HFFc6 (cell line): Measurements from ENCODE around the gene HIVEP2. TPM values are rescaled to one million over a fixed set of nuclear protein-coding genes. Genes with fewer than 3 reads are reported as not detected.

Experiments used
- DNase-seq: peaks from one replicate; pipeline ENCODE4 v3.0.0-alpha.2; 2018
- H3K27ac Mint-ChIP-seq: 2 replicates; pipeline ENCODE4 v1.8.0; 2020; ENCODE audit warnings: mild to moderate bottlenecking, mixed read lengths
- H3K27me3 Mint-ChIP-seq: 2 replicates; pipeline ENCODE4 v1.8.0; 2021; ENCODE audit warnings: mild to moderate bottlenecking, moderate library complexity, mixed read lengths; ENCODE audit not compliant: insufficient read depth
- H3K36me3 Mint-ChIP-seq: 2 replicates; pipeline ENCODE4 v1.8.0; 2021; ENCODE audit warnings: low read depth, mixed read lengths
- H3K4me1 Mint-ChIP-seq: 2 replicates; pipeline ENCODE4 v1.8.0; 2020; ENCODE audit warnings: low read depth, mixed read lengths
- H3K4me3 Mint-ChIP-seq: 2 replicates; pipeline ENCODE4 v1.8.0; 2020; ENCODE audit warnings: mild to moderate bottlenecking, moderate library complexity, mixed read lengths
- H3K9me3 Mint-ChIP-seq: 2 replicates; pipeline ENCODE4 v1.8.0; 2020; ENCODE audit warnings: mild to moderate bottlenecking, mixed read lengths
- total RNA-seq, 6 experiments: library from RNA; stranded (reverse); fragmentation: NEBNext Ultra II Directional; extraction: Animal tissue kit (Norgen Biotek cat#: 25700); gene quantifications; 2 replicates in 1 of 6; 3 replicates in 5 of 6; pipeline ENCODE4 v1.2.3, GENCODE V29; 2021
- TF ChIP-seq, protein P1 (sequence below): fragments of 200-600 bp; sonication (generic); IDR thresholded peaks from 2 replicates; pipeline ENCODE4 v1.5.0; 2021; ENCODE audit warnings: antibody characterized with exemption, mild to moderate bottlenecking

HIVEP2 gene
- total RNA-seq, 6 experiments from 2014 or later = 14.0 to 19.5 (median 17.1) TPM

DNA sequence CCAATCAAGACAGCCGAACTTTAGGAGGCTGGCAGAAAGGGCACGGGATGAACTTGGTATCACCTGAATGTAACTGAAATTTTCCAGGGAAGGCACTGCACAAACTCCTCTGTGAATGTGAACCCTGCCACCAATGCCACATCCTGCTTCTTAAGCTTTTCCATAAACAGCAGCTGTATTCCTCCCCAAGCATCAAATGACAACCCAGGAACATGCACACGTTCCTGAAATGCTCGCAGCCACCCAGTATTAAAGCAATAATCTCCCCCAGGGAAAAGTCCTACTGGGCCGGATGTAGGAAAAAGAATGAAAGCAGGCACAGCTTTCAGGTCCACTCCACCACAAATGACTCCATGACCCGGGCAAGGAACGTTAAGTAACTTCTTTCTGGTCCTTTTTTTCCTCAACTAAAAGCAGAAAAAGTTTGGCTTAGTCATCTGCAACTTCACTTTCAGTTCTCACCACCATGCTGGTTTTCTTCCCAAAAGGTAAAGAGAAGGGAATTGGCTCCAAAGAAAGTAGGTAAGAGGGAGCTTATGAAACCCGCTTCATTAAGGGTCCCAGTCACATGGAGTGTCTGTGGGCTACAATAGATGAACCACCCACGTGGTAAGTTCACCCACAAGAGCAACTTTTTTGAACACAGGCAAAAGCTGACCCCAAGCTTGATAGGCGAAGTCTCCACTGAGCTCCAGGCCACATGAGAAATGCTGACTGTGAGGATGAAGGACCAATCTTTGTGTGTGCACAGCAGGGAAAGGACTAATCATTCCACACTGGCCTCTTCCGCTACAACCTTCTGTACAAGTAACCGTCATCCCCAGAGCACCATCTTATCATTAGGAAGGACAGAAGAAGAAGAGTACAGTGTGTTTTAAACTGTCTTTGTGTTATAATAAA is 90.1 kb downstream of the HIVEP2 start:
- no peak overlapping the region for H3K4me3 Mint-ChIP-seq
- H3K27ac Mint-ChIP-seq = no peak overlapping the region
- H3K27me3 Mint-ChIP-seq = no peaks in the 10 kb centered on the region
- TF ChIP-seq, protein P1, sequence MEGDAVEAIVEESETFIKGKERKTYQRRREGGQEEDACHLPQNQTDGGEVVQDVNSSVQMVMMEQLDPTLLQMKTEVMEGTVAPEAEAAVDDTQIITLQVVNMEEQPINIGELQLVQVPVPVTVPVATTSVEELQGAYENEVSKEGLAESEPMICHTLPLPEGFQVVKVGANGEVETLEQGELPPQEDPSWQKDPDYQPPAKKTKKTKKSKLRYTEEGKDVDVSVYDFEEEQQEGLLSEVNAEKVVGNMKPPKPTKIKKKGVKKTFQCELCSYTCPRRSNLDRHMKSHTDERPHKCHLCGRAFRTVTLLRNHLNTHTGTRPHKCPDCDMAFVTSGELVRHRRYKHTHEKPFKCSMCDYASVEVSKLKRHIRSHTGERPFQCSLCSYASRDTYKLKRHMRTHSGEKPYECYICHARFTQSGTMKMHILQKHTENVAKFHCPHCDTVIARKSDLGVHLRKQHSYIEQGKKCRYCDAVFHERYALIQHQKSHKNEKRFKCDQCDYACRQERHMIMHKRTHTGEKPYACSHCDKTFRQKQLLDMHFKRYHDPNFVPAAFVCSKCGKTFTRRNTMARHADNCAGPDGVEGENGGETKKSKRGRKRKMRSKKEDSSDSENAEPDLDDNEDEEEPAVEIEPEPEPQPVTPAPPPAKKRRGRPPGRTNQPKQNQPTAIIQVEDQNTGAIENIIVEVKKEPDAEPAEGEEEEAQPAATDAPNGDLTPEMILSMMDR = no peak
- 0 out of 2 replicates have a peak, but pooled peaks cover 4% of the 10 kb centered on the region for H3K36me3 Mint-ChIP-seq
- no peaks in the 10 kb centered on the region for H3K9me3 Mint-ChIP-seq
- peaks cover 69% of the 10 kb centered on the region for H3K4me1 Mint-ChIP-seq
- no peak for DNase-seq

DNA sequence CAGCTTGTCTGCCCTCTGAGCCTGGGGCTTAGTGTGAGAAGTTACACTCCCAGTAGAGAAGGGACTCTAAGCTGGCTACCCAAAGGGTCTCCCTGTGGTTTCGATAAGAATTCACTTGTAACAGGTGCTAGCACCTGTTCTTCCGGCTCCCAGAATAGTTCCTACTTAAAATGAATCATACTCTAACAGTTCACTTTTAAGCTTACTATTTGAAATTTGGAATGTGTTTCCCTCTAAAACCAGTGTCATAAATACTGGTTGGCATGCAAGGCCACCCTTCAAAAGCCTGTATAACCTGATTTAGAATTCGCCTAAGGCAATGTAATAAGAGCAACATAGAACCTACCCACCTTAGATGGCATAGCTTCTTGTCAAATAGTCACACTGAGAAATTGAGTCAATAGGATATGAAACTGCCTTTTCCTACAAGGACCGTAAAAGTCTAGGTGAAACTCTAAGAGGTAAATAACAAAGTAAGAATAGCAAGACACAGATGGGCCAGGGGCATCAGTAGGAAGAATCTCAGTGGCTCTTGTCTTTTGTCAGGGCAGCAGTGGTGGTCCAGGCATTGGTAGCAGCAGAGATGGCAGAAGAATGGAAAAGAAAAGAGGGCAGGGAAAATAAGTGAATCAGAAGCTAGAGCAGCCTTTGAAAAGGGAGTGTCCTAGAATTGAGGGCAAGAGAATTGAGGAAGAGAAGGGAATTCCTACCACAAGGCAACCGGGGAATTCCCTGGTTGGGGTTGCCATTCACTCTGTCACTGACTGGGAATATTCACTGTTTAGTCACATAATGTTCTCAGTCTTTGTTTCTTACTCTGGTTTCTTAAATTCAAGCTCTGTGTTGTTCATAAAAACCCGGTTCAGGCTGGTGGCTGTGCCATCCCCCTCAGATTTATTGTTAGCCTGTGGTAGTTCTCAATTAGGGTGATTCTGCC is 91.5 kb downstream of the HIVEP2 start:
- Mint-ChIP-seq H3K9me3 (no peaks in the 10 kb centered on the region), H3K4me3 (no peak overlapping the region), H3K4me1 (peaks cover 83% of the 10 kb centered on the region), H3K27ac (peak overlapping the region; percentile 42; the same call in 1 of the 2 replicates), H3K27me3 (no peaks in the 10 kb centered on the region), H3K36me3 (no peaks in the 10 kb centered on the region)
- TF ChIP-seq, protein P1 = no peak
- DNase-seq = no peak

DNA sequence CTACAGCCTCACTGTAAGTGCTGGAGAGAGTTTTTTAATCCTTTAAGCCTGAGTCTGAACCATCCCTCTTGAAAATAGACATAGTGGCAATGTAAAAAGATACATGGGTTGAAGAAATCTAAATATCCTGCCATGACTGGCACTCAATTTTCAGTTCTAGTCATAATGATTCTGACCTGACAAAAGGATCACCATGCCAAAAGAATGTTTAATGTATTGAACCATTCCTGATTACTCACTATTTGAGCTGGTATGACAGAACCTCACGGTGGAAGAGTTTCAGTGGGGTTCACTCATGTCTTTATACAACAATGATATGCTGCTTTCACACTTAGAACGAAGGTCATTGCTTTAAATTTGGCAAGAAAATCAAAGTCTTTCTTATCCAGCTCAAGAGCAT is 93.4 kb downstream of the HIVEP2 start:
- DNase-seq = no peak
- Mint-ChIP-seq H3K27me3 (no peaks in the 10 kb centered on the region), H3K36me3 (no peaks in the 10 kb centered on the region), H3K4me3 (peak overlapping the region; percentile 6; the same call in 1 of the 2 replicates), H3K9me3 (no peaks in the 10 kb centered on the region), H3K27ac (peak overlapping the region; percentile 89), H3K4me1 (peaks cover 98% of the 10 kb centered on the region)
- TF ChIP-seq, protein P1 = no peak

DNA sequence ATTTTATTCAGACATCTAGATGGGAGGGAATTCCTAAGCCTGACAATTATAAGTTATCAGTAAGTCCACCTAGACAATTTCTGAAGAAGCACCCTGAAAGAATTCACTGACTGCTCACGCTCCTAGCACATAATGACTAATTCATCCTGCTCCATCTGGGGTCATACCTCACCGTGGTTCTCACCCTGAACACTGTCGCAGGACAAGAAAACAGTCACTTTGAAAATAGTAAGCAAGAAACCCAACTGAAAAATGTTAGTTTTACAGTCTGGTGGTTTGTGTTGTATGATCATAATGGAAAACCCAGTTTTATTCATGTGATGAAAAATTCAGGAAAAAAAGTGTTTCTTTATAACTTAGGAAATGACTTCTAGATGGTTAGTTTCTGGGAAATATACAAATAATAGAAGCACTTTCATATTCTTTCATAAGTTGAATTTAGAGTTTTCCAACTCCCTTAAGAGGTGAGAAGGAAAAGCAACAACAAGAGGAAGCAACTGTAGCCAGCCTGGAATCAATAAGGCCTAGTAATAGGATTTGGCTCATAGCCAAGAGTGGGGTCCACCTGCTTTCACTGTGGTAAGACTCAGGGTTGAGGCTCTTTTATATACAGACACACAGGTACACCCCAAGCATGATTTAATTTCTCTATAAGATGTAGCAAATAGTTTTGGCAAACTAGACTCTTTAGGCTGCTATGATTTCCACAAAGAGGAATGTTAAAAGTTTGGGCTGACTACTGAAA is 94.1 kb downstream of the HIVEP2 start:
- Mint-ChIP-seq H3K27me3 (no peaks in the 10 kb centered on the region), H3K4me1 (peaks cover 98% of the 10 kb centered on the region), H3K27ac (peak overlapping the region; percentile 89), H3K9me3 (no peaks in the 10 kb centered on the region), H3K4me3 (peak overlapping the region; percentile 65), H3K36me3 (no peaks in the 10 kb centered on the region)
- TF ChIP-seq, protein P1 = no peak
- DNase-seq = peak; percentile 58

DNA sequence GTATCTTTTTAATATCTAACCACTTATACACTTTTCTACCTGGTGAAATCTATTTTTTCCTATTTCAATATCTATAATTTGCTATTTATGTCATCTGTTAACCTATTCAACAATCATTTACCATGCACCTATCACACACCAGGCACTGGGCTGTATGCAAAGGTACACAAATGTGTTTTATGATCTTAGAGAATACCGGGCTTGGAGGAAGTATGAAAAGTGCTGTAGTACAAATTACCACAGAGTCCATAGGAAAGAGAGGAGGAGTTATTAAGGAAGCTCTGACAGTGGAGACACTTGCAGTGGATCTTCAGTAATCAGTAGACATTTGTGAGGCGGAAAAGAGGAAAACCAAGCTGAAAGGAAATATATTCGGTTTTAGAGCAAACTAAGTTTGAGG is 96.0 kb downstream of the HIVEP2 start:
- Mint-ChIP-seq H3K4me1 (peaks cover 100% of the 10 kb centered on the region), H3K27me3 (no peaks in the 10 kb centered on the region), H3K27ac (peak overlapping the region; percentile 92), H3K36me3 (no peaks in the 10 kb centered on the region), H3K4me3 (no peak overlapping the region), H3K9me3 (no peaks in the 10 kb centered on the region)
- TF ChIP-seq, protein P1 = no peak
- DNase-seq = no peak
